Fibroblast of villous mesenchyme (primary cell): ENCODE data around the gene IER2. TPM values are rescaled to one million over a fixed set of nuclear protein-coding genes. Genes with fewer than 3 reads are reported as not detected.

ENCODE experiments used
- DNase-seq: peaks from one replicate; pipeline ENCODE4 v3.0.0-alpha.2; 2010; ENCODE audit warnings: low read depth
- H3K4me3 ChIP-seq: 2 replicates; pipeline ENCODE4 v1.5.1; 2011; ENCODE audit warnings: low read depth, mild to moderate bottlenecking, low read length
- CTCF ChIP-seq: IDR thresholded peaks from 2 replicates; pipeline ENCODE4 v1.5.1; 2012; ENCODE audit warnings: low read depth, mild to moderate bottlenecking, low read length; ENCODE audit not compliant: insufficient read depth
- total RNA-seq: library from RNA; depleted of rRNA; stranded (reverse); fragments of >200 nt; gene quantifications from 2 replicates; pipeline ENCODE4 v1.2.3, GENCODE V29; 2012

IER2 gene, protein sequence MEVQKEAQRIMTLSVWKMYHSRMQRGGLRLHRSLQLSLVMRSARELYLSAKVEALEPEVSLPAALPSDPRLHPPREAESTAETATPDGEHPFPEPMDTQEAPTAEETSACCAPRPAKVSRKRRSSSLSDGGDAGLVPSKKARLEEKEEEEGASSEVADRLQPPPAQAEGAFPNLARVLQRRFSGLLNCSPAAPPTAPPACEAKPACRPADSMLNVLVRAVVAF
- total RNA-seq: 22.0 and 28.7 TPM in 2 replicates

- peak; percentile 54 for TF ChIP-seq CTCF
- DNase-seq: peak; percentile 96
- peak within 1 kb of the TSS; percentile 89 for H3K4me3 ChIP-seq
These were observed at the start of gene IER2, which contains the start of gene STX10 for GRCh38 chr19:13150187-13150930. TSS of gene IER2 (plus strand) at chr19:13150411. CDS start at chr19:13153187, 2,776 bp downstream. TSS of gene STX10 (minus strand) at chr19:13150375. CDS start at chr19:13150173, 202 bp downstream.

GRCh38 chr19:13100841-13101589 is 49.2 kb upstream of the IER2 start:
- DNase-seq: no peak
- no peak overlapping the region for H3K4me3 ChIP-seq
- peak; percentile 24 for TF ChIP-seq CTCF

- H3K4me3 ChIP-seq: peak overlapping the region; percentile 48
- TF ChIP-seq CTCF: no peak
- DNase-seq: no peak
These were observed 48.4 kb upstream of the IER2 start for GRCh38 chr19:13101590-13102415.

DNA sequence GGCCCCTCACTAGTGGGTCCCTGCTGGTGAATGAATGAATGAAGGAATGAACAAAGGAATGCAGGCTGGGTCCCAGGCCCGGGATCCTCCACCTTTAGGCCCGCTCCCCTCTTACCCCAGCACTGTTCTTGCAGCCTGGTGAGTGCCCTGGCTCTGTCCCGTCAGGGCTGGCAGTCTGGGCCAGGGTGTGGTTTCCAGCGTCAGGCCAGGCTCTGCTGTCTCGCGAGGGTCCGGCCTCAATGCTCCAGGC is 47.9 kb upstream of the IER2 start:
- H3K4me3 ChIP-seq: peak overlapping the region; percentile 48
- no peak for TF ChIP-seq CTCF
- no peak for DNase-seq

GRCh38 chr19:13102666-13103580 is 47.3 kb upstream of the IER2 start, which contains the start of gene LYL1:
TSS of gene LYL1 (minus strand) at chr19:13102858. CDS start at chr19:13101171, 1,687 bp downstream.
- peak; percentile 67 for DNase-seq
- TF ChIP-seq CTCF: no peak

More at GRCh38 chr19:13102666-13103580, 47.3 kb upstream of the IER2 start, which contains the start of gene LYL1:
- H3K4me3 ChIP-seq: peak within 1 kb of the TSS; percentile 48
